C4-2B (cell line): ENCODE measurements around the gene CDK5.

Experiments used
- CTCF ChIP-seq: fragments of 450-650 bp; conservative IDR thresholded peaks from 2 replicates; pipeline ENCODE4 v1.5.1; 2017; ENCODE audit warnings: mild to moderate bottlenecking
- ZFX ChIP-seq: fragments of 450-650 bp; IDR thresholded peaks from 2 replicates; pipeline ENCODE4 v1.6.1; 2017

DNA sequence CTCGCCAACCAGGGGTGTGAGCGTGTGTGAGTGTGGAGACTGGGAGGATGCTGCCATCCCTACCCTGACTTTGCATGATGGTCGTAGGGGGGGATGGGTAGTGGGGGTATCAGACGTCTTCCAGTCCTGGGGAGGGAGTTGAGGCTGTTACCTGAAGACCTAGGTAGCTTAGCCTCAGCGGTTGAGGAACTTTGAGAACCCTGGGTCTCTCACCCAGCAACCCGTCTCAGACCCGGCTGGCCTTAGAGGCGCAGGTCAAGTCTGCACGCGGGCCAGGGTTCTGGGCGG, 4.4 kb upstream of the CDK5 start:
- TF ChIP-seq CTCF (no peak), ZFX (no peak)
